H1 (cell line): Measurements from ENCODE around the gene GLO1. TPM values are rescaled to one million over a fixed set of nuclear protein-coding genes. Genes with fewer than 3 reads are reported as not detected.

Experiments
- CTCF ChIA-PET: fragments of 300-600 bp; sonication (Branson Sonifier 250); formaldehyde crosslinking; loops from one replicate; lab custom pipeline; 2021; ENCODE audit not compliant: partially characterized antibody; lab: Charles Lee
- POLR2A ChIA-PET: fragments of 300-600 bp; sonication (Branson Sonifier 250); formaldehyde crosslinking; loops from one replicate; lab custom pipeline; 2021; ENCODE audit warnings: inconsistent platforms; ENCODE audit not compliant: partially characterized antibody; lab: Charles Lee
- DNase-seq, 2 experiments: peaks; one replicate each; pipeline versions ENCODE4 v3.0.0 to v3.0.0-alpha.2; 2010 to 2022; ENCODE audit warnings: low spot score in 2 of 2, low read depth in 1 of 2, mixed read lengths in 1 of 2
- FAIRE-seq: peaks from 2 replicates; lab custom pipeline; 2011; peaks lifted over from hg19 to GRCh38; lab: Jason Lieb, UNC
- H2AFZ ChIP-seq: 2 replicates; pipeline ENCODE4 v1.8.1; 2012; ENCODE audit warnings: low read length, inconsistent platforms
- H2AK5ac ChIP-seq: 2 replicates; pipeline ENCODE4 v1.6.1; 2013; ENCODE audit warnings: low read depth, low read length
- H2BK120ac ChIP-seq: replicated peaks from 2 replicates; pipeline ENCODE3; 2013; ENCODE audit warnings: low read depth, low read length, inconsistent platforms
- H2BK12ac ChIP-seq: 2 replicates; pipeline ENCODE4 v1.6.1; 2013; ENCODE audit warnings: low read depth, low read length
- H2BK15ac ChIP-seq: 2 replicates; pipeline ENCODE4 v1.6.1; 2013; ENCODE audit warnings: low read length
- H2BK20ac ChIP-seq: 2 replicates; pipeline ENCODE4 v1.6.1; 2013; ENCODE audit warnings: low read length
- H2BK5ac ChIP-seq: 2 replicates; pipeline ENCODE4 v1.6.1; 2013; ENCODE audit warnings: low read depth, low read length
- H3K14ac ChIP-seq: 2 replicates; pipeline ENCODE4 v1.6.1; 2013; ENCODE audit warnings: inconsistent platforms; ENCODE audit not compliant: insufficient read length
- H3K18ac ChIP-seq: 2 replicates; pipeline ENCODE4 v1.6.1; 2013; ENCODE audit warnings: low read length; ENCODE audit errors: extremely low read depth
- H3K23ac ChIP-seq: 2 replicates; pipeline ENCODE4 v1.6.1; 2013; ENCODE audit warnings: inconsistent platforms; ENCODE audit not compliant: insufficient read length
- H3K23me2 ChIP-seq: 2 replicates; pipeline ENCODE4 v1.6.1; 2013; ENCODE audit warnings: low read depth, low read length
- H3K27ac ChIP-seq: 2 replicates; pipeline ENCODE4 v1.6.1; 2011; ENCODE audit warnings: low read depth, low read length, inconsistent platforms
- H3K27me3 ChIP-seq, 4 experiments: replicated peaks in 1 of 4; 1 replicate in 1 of 4; 2 replicates in 3 of 4; pipeline versions ENCODE4 v1.6.1 to v1.8.1; 2011 to 2013; ENCODE audit warnings: low read length in 3 of 4, mild to moderate bottlenecking in 3 of 4, inconsistent platforms in 2 of 4, mixed read lengths in 2 of 4, moderate library complexity in 1 of 4; ENCODE audit not compliant: control insufficient read depth in 3 of 4, insufficient read depth in 3 of 4; ENCODE audit errors: extremely low read depth in 1 of 4
- H3K36me3 ChIP-seq, 4 experiments: 2 replicates each; pipeline versions ENCODE4 v1.6.1 to v1.8.1; 2011 to 2013; ENCODE audit warnings: mild to moderate bottlenecking in 4 of 4, low read length in 3 of 4, moderate library complexity in 2 of 4, control low read depth in 1 of 4, inconsistent platforms in 1 of 4; ENCODE audit not compliant: insufficient read depth in 4 of 4, control insufficient read depth in 2 of 4
- H3K4ac ChIP-seq: replicated peaks from 2 replicates; pipeline ENCODE3; 2013; ENCODE audit warnings: low read length, low read depth, mixed read lengths, inconsistent platforms; ENCODE audit not compliant: insufficient read length
- H3K4me1 ChIP-seq, 4 experiments: replicated peaks in 1 of 4; 1 replicate in 1 of 4; 2 replicates in 3 of 4; pipeline versions ENCODE4 v1.6.1 to v1.8.1; 2011 to 2013; ENCODE audit warnings: low read length in 3 of 4, inconsistent platforms in 2 of 4, mixed read lengths in 1 of 4; ENCODE audit not compliant: insufficient read depth in 4 of 4, control insufficient read depth in 3 of 4
- H3K4me2 ChIP-seq, 2 experiments: 2 replicates each; pipeline versions ENCODE4 v1.6.1 to v1.8.1; 2011 to 2013; ENCODE audit warnings: low read depth in 2 of 2, low read length in 2 of 2, control low read depth in 1 of 2, inconsistent platforms in 1 of 2, mild to moderate bottlenecking in 1 of 2; ENCODE audit not compliant: insufficient read depth in 1 of 2
- H3K4me3 ChIP-seq, 4 experiments: fragments of 200-600, 300-600 bp in 1 of 4; sonication (generic), shearing (Covaris generic), sonication (Bioruptor Twin) in 1 of 4; 2 replicates each; pipeline versions ENCODE4 v1.5.1 to v1.8.1; 2011 to 2016; ENCODE audit warnings: low read length in 4 of 4, low read depth in 3 of 4, control low read depth in 2 of 4, inconsistent platforms in 2 of 4, mild to moderate bottlenecking in 2 of 4, mixed read lengths in 1 of 4, moderate library complexity in 1 of 4; ENCODE audit not compliant: insufficient read depth in 2 of 4; ENCODE audit errors: extremely low read depth in 1 of 4
- H3K56ac ChIP-seq: replicated peaks from 2 replicates; pipeline ENCODE3; 2013; ENCODE audit warnings: low read depth, mild to moderate bottlenecking, mixed read lengths, low read length, inconsistent platforms; ENCODE audit not compliant: insufficient read length
- H3K79me1 ChIP-seq: 2 replicates; pipeline ENCODE4 v1.6.1; 2013; ENCODE audit warnings: low read depth, low read length, control low read depth
- H3K79me2 ChIP-seq, 2 experiments: 2 replicates each; pipeline versions ENCODE4 v1.6.1 to v1.8.1; 2012 to 2013; ENCODE audit warnings: low read length in 2 of 2, mild to moderate bottlenecking in 2 of 2, inconsistent platforms in 1 of 2; ENCODE audit not compliant: insufficient read depth in 2 of 2, control insufficient read depth in 1 of 2
- H3K9ac ChIP-seq, 4 experiments: replicated peaks in 1 of 4; 1 replicate in 1 of 4; 2 replicates in 3 of 4; pipeline versions ENCODE4 v1.6.1 to v1.8.1; 2011 to 2013; ENCODE audit warnings: low read depth in 3 of 4, low read length in 3 of 4, control low read depth in 2 of 4, mild to moderate bottlenecking in 2 of 4, moderate library complexity in 2 of 4, inconsistent platforms in 1 of 4; ENCODE audit errors: extremely low read depth in 1 of 4
- H3K9me3 ChIP-seq, 2 experiments: 2 replicates each; pipeline versions ENCODE4 v1.6.1 to v1.8.1; 2012 to 2013; ENCODE audit warnings: mild to moderate bottlenecking in 2 of 2, moderate library complexity in 2 of 2, control low read depth in 1 of 2, inconsistent platforms in 1 of 2, low read depth in 1 of 2, low read length in 1 of 2, mixed read lengths in 1 of 2; ENCODE audit not compliant: insufficient read depth in 2 of 2
- H4K20me1 ChIP-seq, 2 experiments: replicated peaks in 1 of 2; 2 replicates each; pipeline versions ENCODE3 to v1.8.1; 2011 to 2013; ENCODE audit warnings: inconsistent platforms in 2 of 2, low read length in 2 of 2, mild to moderate bottlenecking in 1 of 2; ENCODE audit not compliant: insufficient read depth in 2 of 2, control insufficient read depth in 1 of 2
- H4K5ac ChIP-seq: 2 replicates; pipeline ENCODE4 v1.6.1; 2013; ENCODE audit warnings: low read length, low read depth, mixed read lengths, inconsistent platforms; ENCODE audit not compliant: insufficient read length
- H4K8ac ChIP-seq: 2 replicates; pipeline ENCODE4 v1.8.0; 2013; ENCODE audit warnings: mild to moderate bottlenecking, moderate library complexity, low read length, inconsistent platforms; ENCODE audit not compliant: insufficient read depth; ENCODE audit errors: extremely low read depth
- H4K91ac ChIP-seq: replicated peaks from 2 replicates; pipeline ENCODE3; 2013; ENCODE audit warnings: low read length, mixed read lengths, inconsistent platforms; ENCODE audit not compliant: insufficient read length
- BRCA1 ChIP-seq: IDR thresholded peaks from 2 replicates; pipeline ENCODE4 v1.6.1; 2012; ENCODE audit warnings: low read depth, low read length, improper control_type of control experiment
- CBX5 ChIP-seq: fragments of 300-800, 300-1000 bp; sonication (generic); IDR thresholded peaks from 2 replicates; pipeline ENCODE4 v1.7.1; 2016; ENCODE audit warnings: antibody characterized with exemption, low read length, low read depth
- CEBPB ChIP-seq: IDR thresholded peaks from 2 replicates; pipeline ENCODE4 v1.6.1; 2012; ENCODE audit warnings: low read depth, low read length
- CHD2 ChIP-seq: IDR thresholded peaks from 2 replicates; pipeline ENCODE4 v1.6.1; 2012; ENCODE audit warnings: low read length, improper control_type of control experiment
- HDAC2 ChIP-seq, 2 experiments: fragments of 300-600 bp in 1 of 2; sonication (generic) in 1 of 2; IDR thresholded peaks; 2 replicates each; pipeline ENCODE4 v1.6.1; 2011 to 2012; ENCODE audit warnings: low read depth in 2 of 2, low read length in 2 of 2, mild to moderate bottlenecking in 2 of 2, moderate library complexity in 2 of 2, borderline replicate concordance in 1 of 2, inconsistent platforms in 1 of 2
- JUND ChIP-seq: IDR thresholded peaks from 2 replicates; pipeline ENCODE4 v1.6.1; 2011; ENCODE audit warnings: mild to moderate bottlenecking, improper control_type of control experiment, low read length
- KDM5A ChIP-seq: fragments of 200-600 bp; IDR thresholded peaks from 2 replicates; pipeline ENCODE4 v1.7.1; 2012; ENCODE audit warnings: mild to moderate bottlenecking, low read length, inconsistent platforms, mixed read lengths
- POLR2A ChIP-seq, 2 experiments: IDR thresholded peaks; 1 replicate in 1 of 2; 2 replicates in 1 of 2; pipeline ENCODE4 v1.6.1; 2011; ENCODE audit warnings: low read depth in 2 of 2, low read length in 2 of 2, mild to moderate bottlenecking in 2 of 2; ENCODE audit errors: control extremely low read depth in 1 of 2
- RAD21 ChIP-seq, 2 experiments: IDR thresholded peaks in 1 of 2; conservative IDR thresholded peaks in 1 of 2; 2 replicates each; pipeline ENCODE4 v1.6.1; 2011; ENCODE audit warnings: low read depth in 2 of 2, low read length in 2 of 2, improper control_type of control experiment in 1 of 2, inconsistent platforms in 1 of 2, mild to moderate bottlenecking in 1 of 2, moderate library complexity in 1 of 2
- SAP30 ChIP-seq: fragments of 300-600 bp; sonication (generic); IDR thresholded peaks from 2 replicates; pipeline ENCODE4 v1.7.1; 2012; ENCODE audit warnings: low read length, moderate library complexity, mild to moderate bottlenecking, inconsistent platforms; ENCODE audit not compliant: insufficient read depth, insufficient replicate concordance
- SP4 ChIP-seq: IDR thresholded peaks from 2 replicates; pipeline ENCODE4 v1.6.1; 2012; ENCODE audit warnings: low read length, inconsistent platforms
- SUZ12 ChIP-seq: fragments of 200-600 bp; sonication (generic); IDR thresholded peaks from 2 replicates; pipeline ENCODE4 v1.6.1; 2012; ENCODE audit warnings: mild to moderate bottlenecking, inconsistent platforms, low read length, moderate library complexity, mixed read lengths
- TAF1 ChIP-seq: IDR thresholded peaks from 2 replicates; pipeline ENCODE4 v1.6.1; 2011; ENCODE audit warnings: mild to moderate bottlenecking, low read depth, low read length
- WGBS, 2 experiments: shearing (Covaris generic) in 1 of 2; methylation state at CpG; one replicate each; pipeline versions ENCODE4 v1.1.6 to v1.1.7; 2013 to 2015; ENCODE audit warnings: low lambda C conversion rate in 2 of 2, mixed read lengths in 2 of 2, inconsistent platforms in 1 of 2, low coverage in 1 of 2, missing lambda C conversion rate in 1 of 2; ENCODE audit not compliant: insufficient replicate concordance in 2 of 2, insufficient coverage in 1 of 2, insufficient read length in 1 of 2; ENCODE audit errors: extremely low coverage in 1 of 2, missing lambda C conversion rate in 1 of 2; 5-methylcytosine and 5-hydroxymethylcytosine counted together
- polyA plus RNA-seq, 7 experiments: library from polyadenylated mRNA; depleted of rRNA in 3 of 7; stranded (reverse) in 5 of 7; unstranded in 2 of 7; fragments of >200 nt in 5 of 7; fragments of 200-250 nt in 2 of 7; gene quantifications; 1 replicate in 5 of 7; 2 replicates in 1 of 7; 4 replicates in 1 of 7; pipeline versions ENCODE4 v1.2.1 to v1.2.3, GENCODE V29; 2011 to 2013; ENCODE audit warnings: missing spikeins in 2 of 7, mixed read lengths in 2 of 7
- total RNA-seq: library from RNA; stranded (reverse); fragmentation: NEBNext Ultra II Directional; extraction: Animal tissue kit (Norgen Biotek cat#: 25700); gene quantifications from 2 replicates; pipeline ENCODE4 v1.2.1, GENCODE V29; 2021
- TF ChIP-seq, protein P1 (sequence below): IDR thresholded peaks from 2 replicates; pipeline ENCODE4 v1.6.1; 2012; ENCODE audit warnings: inconsistent platforms

Gene GLO1
- total and polyA plus RNA-seq, 2 of the 8 experiments (the other 6 are each of a cell fraction or from before 2014, with no cell fraction given), result 104 to 170 TPM

DNA sequence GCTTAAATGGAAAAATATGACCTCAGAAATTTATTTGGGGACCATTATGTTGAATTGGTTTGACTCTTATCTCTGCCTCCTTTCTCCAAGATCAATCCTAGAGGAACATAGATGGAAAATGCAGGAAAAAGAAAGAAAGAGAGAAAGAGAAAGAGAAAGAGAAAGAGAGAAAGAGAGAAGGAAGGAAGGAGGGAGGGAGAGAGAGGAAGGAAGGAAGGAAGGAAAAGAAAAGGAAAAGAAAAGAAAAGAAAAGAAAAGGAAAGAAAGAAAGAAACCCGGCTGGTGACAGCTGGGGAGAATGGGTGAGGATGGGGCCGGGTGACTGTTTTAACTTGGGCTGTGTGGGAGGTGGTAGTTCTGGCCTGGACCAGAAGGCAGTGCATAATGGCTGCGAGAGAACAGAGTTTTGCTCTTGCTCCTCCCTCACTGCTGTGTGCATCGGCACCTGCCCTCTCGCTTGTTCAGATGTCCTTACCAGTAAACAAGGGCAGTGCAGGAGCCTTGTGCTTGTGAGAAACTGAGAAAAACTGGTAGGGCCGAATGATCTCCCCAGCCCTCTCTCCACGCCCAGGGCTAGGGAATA is 24.7 kb downstream of the GLO1 start:
- H3K9ac ChIP-seq, result no peak overlapping the region
- no peak overlapping the region for H3K4me2 ChIP-seq
- H3K9me3 ChIP-seq, result no peaks in the 10 kb centered on the region
- no peak overlapping the region for H3K4me3 ChIP-seq
- peaks cover 0 to 2% of the 10 kb centered on the region in 2 experiments for H4K20me1 ChIP-seq
- H4K5ac ChIP-seq, result no peak overlapping the region
- no peaks in the 10 kb centered on the region for H3K79me2 ChIP-seq
- no peak overlapping the region for H4K91ac ChIP-seq
- ChIA-PET CTCF (interaction anchor here (1.0 kb wide), 1 partner anchor 98 kb away, joined by 3 read pairs; no protein-coding TSS in a partner anchor), POLR2A (no interaction called here)
- H2BK20ac ChIP-seq, result no peak overlapping the region
- DNase-seq (no peak), FAIRE-seq (no peak)
- no peaks in the 10 kb centered on the region; the same call in 1 of the 2 replicates for H3K79me1 ChIP-seq
- H3K4me1 ChIP-seq, result no peaks in the 10 kb centered on the region
- no peak overlapping the region for H3K4ac ChIP-seq
- no peak overlapping the region for H3K18ac ChIP-seq
- H2AK5ac ChIP-seq, result no peak overlapping the region
- no peaks in the 10 kb centered on the region for H3K23me2 ChIP-seq
- no peak overlapping the region for H2AFZ ChIP-seq
- H3K27ac ChIP-seq, result no peak overlapping the region
- no peak overlapping the region for H3K23ac ChIP-seq
- no peak overlapping the region for H3K14ac ChIP-seq
- H3K36me3 ChIP-seq, result peaks cover 7 to 73% (median 31%) of the 10 kb centered on the region in 4 experiments
- WGBS, 2 experiments, result 89% methylated on average over 7 of the region's 7 CpGs; no CpG with 5 or more reads in 1 of the 2 experiments
- no peak overlapping the region for H3K56ac ChIP-seq
- no peak overlapping the region for H2BK5ac ChIP-seq
- no peak overlapping the region for H2BK15ac ChIP-seq
- H2BK120ac ChIP-seq, result no peak overlapping the region
- H4K8ac ChIP-seq, result no peak overlapping the region
- no peaks in the 10 kb centered on the region for H3K27me3 ChIP-seq
- no peak overlapping the region for H2BK12ac ChIP-seq
- TF ChIP-seq TAF1 (no peak), HDAC2 (IDR thresholded peaks at IDR 0.05; ENCODE audit: borderline replicate concordance in 1 of 2, low read depth in 2 of 2, low read length in 2 of 2) (no peak), SAP30 (no peak), JUND (no peak), BRCA1 (no peak), SP4 (no peak), POLR2A (IDR thresholded peaks at IDR 0.05; ENCODE audit: control extremely low read depth in 1 of 2, low read depth in 2 of 2, low read length in 2 of 2) (no peak), KDM5A (no peak), RAD21 (IDR thresholded peaks at IDR 0.05 in 1 of 2, conservative IDR thresholded peaks at IDR 0.05 in 1 of 2; ENCODE audit: low read depth in 2 of 2, low read length in 2 of 2) (no peak), CEBPB (no peak), SUZ12 (no peak), CHD2 (no peak), CBX5 (no peak)
- TF ChIP-seq, protein P1, sequence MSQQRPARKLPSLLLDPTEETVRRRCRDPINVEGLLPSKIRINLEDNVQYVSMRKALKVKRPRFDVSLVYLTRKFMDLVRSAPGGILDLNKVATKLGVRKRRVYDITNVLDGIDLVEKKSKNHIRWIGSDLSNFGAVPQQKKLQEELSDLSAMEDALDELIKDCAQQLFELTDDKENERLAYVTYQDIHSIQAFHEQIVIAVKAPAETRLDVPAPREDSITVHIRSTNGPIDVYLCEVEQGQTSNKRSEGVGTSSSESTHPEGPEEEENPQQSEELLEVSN, result no peak
